Measurements from ENCODE around the gene TSKU.
A peak's percentile ranks its signal among the peaks of the same experiment; 100 is the strongest.
"Not testable (repeated sequence)": the region's sequence is repeated elsewhere in the genome, so short reads cannot be mapped to it uniquely, and the experiment has no call there.

Gene TSKU

GRCh38 chr11:76824980-76825725 is 42.0 kb downstream of the TSKU start:
- Histone ChIP-seq H3K27ac (no peak overlapping the region), H3K9ac (ENCODE audit: insufficient read length) (no peak overlapping the region), H3K4me3 (no peak overlapping the region), H3K9me3 (ENCODE audit: low read depth, low read length) (no peaks in the 10 kb centered on the region), H3K36me3 (ENCODE audit: insufficient read depth, low read length) (no peaks in the 10 kb centered on the region)
- DNase-seq (ENCODE audit: low read depth, low spot score), result no peak
- TF ChIP-seq EZH2 (IDR thresholded peaks at IDR 0.05) (no peak), FOXP2 (optimal IDR thresholded peaks at IDR 0.05; ENCODE audit: control extremely low read depth, extremely low read length, insufficient read depth) (no peak), POLR2AphosphoS5 (IDR thresholded peaks at IDR 0.05; ENCODE audit: borderline replicate concordance, low read depth, low read length) (no peak)

- no peak for DNase-seq (ENCODE audit: low read depth, low spot score)
- TF ChIP-seq EZH2 (IDR thresholded peaks at IDR 0.05) (no peak), POLR2AphosphoS5 (IDR thresholded peaks at IDR 0.05; ENCODE audit: borderline replicate concordance, low read depth, low read length) (no peak), FOXP2 (optimal IDR thresholded peaks at IDR 0.05; ENCODE audit: control extremely low read depth, extremely low read length, insufficient read depth) (no peak)
- Histone ChIP-seq H3K4me3 (no peak overlapping the region), H3K36me3 (ENCODE audit: insufficient read depth, low read length) (no peaks in the 10 kb centered on the region), H3K27ac (no peak overlapping the region), H3K9ac (ENCODE audit: insufficient read length) (no peak overlapping the region), H3K9me3 (ENCODE audit: low read depth, low read length) (no peaks in the 10 kb centered on the region)
These were observed 42.7 kb downstream of the TSKU start for GRCh38 chr11:76825726-76826396.

- not testable (repeated sequence) for H3K9ac ChIP-seq (ENCODE audit: insufficient read length); H3K4me3 ChIP-seq; H3K36me3 ChIP-seq (ENCODE audit: insufficient read depth, low read length); DNase-seq (ENCODE audit: low read depth, low spot score); H3K27ac ChIP-seq; H3K9me3 ChIP-seq (ENCODE audit: low read depth, low read length)
These were observed 43.4 kb downstream of the TSKU start for GRCh38 chr11:76826508-76826907.

- H3K36me3 ChIP-seq (ENCODE audit: insufficient read depth, low read length); H3K9ac ChIP-seq (ENCODE audit: insufficient read length); H3K9me3 ChIP-seq (ENCODE audit: low read depth, low read length); H3K4me3 ChIP-seq; H3K27ac ChIP-seq; DNase-seq (ENCODE audit: low read depth, low spot score): not testable (repeated sequence)
These were observed 43.8 kb downstream of the TSKU start for GRCh38 chr11:76827005-76827404.

- Histone ChIP-seq H3K9ac (ENCODE audit: insufficient read length) (peak overlapping the region; percentile 18), H3K27ac (no peak overlapping the region), H3K36me3 (ENCODE audit: insufficient read depth, low read length) (no peaks in the 10 kb centered on the region), H3K9me3 (ENCODE audit: low read depth, low read length) (no peaks in the 10 kb centered on the region), H3K4me3 (peak overlapping the region; percentile 9; the same call in 1 of the 2 replicates)
- TF ChIP-seq EZH2 (IDR thresholded peaks at IDR 0.05), result no peak
- TF ChIP-seq FOXP2 (optimal IDR thresholded peaks at IDR 0.05; ENCODE audit: control extremely low read depth, extremely low read length, insufficient read depth), result no peak
- TF ChIP-seq POLR2AphosphoS5 (IDR thresholded peaks at IDR 0.05; ENCODE audit: borderline replicate concordance, low read depth, low read length), result no peak
- DNase-seq (ENCODE audit: low read depth, low spot score), result no peak
These were observed 47.6 kb downstream of the TSKU start for GRCh38 chr11:76830639-76831327.

GRCh38 chr11:76831686-76832310 is 48.6 kb downstream of the TSKU start:
- no peak overlapping the region for H3K27ac ChIP-seq
- DNase-seq (ENCODE audit: low read depth, low spot score), result no peak
- no peak overlapping the region for H3K9ac ChIP-seq (ENCODE audit: insufficient read length)
- no peak overlapping the region for H3K4me3 ChIP-seq
- TF ChIP-seq FOXP2 (optimal IDR thresholded peaks at IDR 0.05; ENCODE audit: control extremely low read depth, extremely low read length, insufficient read depth), result no peak
- TF ChIP-seq EZH2 (IDR thresholded peaks at IDR 0.05), result no peak
- TF ChIP-seq POLR2AphosphoS5 (IDR thresholded peaks at IDR 0.05; ENCODE audit: borderline replicate concordance, low read depth, low read length), result no peak
- H3K9me3 ChIP-seq (ENCODE audit: low read depth, low read length), result no peaks in the 10 kb centered on the region
- H3K36me3 ChIP-seq (ENCODE audit: insufficient read depth, low read length), result no peaks in the 10 kb centered on the region

GRCh38 chr11:76832361-76832760 is 49.2 kb downstream of the TSKU start:
- no peak overlapping the region for H3K27ac ChIP-seq
- no peaks in the 10 kb centered on the region for H3K9me3 ChIP-seq (ENCODE audit: low read depth, low read length)
- DNase-seq (ENCODE audit: low read depth, low spot score), result no peak
- H3K36me3 ChIP-seq (ENCODE audit: insufficient read depth, low read length), result no peaks in the 10 kb centered on the region
- no peak for TF ChIP-seq POLR2AphosphoS5 (IDR thresholded peaks at IDR 0.05; ENCODE audit: borderline replicate concordance, low read depth, low read length)
- TF ChIP-seq EZH2 (IDR thresholded peaks at IDR 0.05), result no peak
- TF ChIP-seq FOXP2 (optimal IDR thresholded peaks at IDR 0.05; ENCODE audit: control extremely low read depth, extremely low read length, insufficient read depth), result no peak
- no peak overlapping the region for H3K9ac ChIP-seq (ENCODE audit: insufficient read length)
- no peak overlapping the region for H3K4me3 ChIP-seq

GRCh38 chr11:76834151-76834550 is 51.0 kb downstream of the TSKU start:
- no peak for DNase-seq (ENCODE audit: low read depth, low spot score)

More at GRCh38 chr11:76834151-76834550, 51.0 kb downstream of the TSKU start:
- no peak overlapping the region for H3K27ac ChIP-seq
- no peak overlapping the region for H3K4me3 ChIP-seq
- no peaks in the 10 kb centered on the region for H3K36me3 ChIP-seq (ENCODE audit: insufficient read depth, low read length)
- H3K9ac ChIP-seq (ENCODE audit: insufficient read length), result no peak overlapping the region
- no peaks in the 10 kb centered on the region for H3K9me3 ChIP-seq (ENCODE audit: low read depth, low read length)
- TF ChIP-seq FOXP2 (optimal IDR thresholded peaks at IDR 0.05; ENCODE audit: control extremely low read depth, extremely low read length, insufficient read depth), result no peak
- no peak for TF ChIP-seq EZH2 (IDR thresholded peaks at IDR 0.05)
- TF ChIP-seq POLR2AphosphoS5 (IDR thresholded peaks at IDR 0.05; ENCODE audit: borderline replicate concordance, low read depth, low read length), result no peak

Measured in SK-N-MC (cell line).